ENCODE data around the gene CCL25.
"Not testable (repeated sequence)": the region's sequence is repeated elsewhere in the genome, so short reads cannot be mapped to it uniquely, and the experiment has no call there.

The CCL25 gene

GRCh38 chr19:8088752-8089663 lies 36.4 kb downstream of the CCL25 start:
- DNase-seq = no peak

- no peak for DNase-seq
Observed at GRCh38 chr19:8089664-8090601, 37.4 kb downstream of the CCL25 start.

- DNase-seq = no peak
Observed at GRCh38 chr19:8090950-8091349, 38.4 kb downstream of the CCL25 start.

GRCh38 chr19:8093740-8094139 lies 41.2 kb downstream of the CCL25 start:
- DNase-seq = no peak

GRCh38 chr19:8094336-8094735 lies 41.8 kb downstream of the CCL25 start:
- DNase-seq = no peak

GRCh38 chr19:8095354-8095886 lies 42.9 kb downstream of the CCL25 start:
- DNase-seq = no peak

- no peak for DNase-seq
Observed at GRCh38 chr19:8096071-8096470, 43.5 kb downstream of the CCL25 start.

GRCh38 chr19:8097198-8097597 lies 44.6 kb downstream of the CCL25 start:
- DNase-seq = no peak

GRCh38 chr19:8097681-8098567 lies 45.4 kb downstream of the CCL25 start:
- DNase-seq = no peak

- no peak for DNase-seq
Observed at GRCh38 chr19:8101311-8101710, 48.8 kb downstream of the CCL25 start.

GRCh38 chr19:8101910-8102309 lies 49.4 kb downstream of the CCL25 start:
- not testable (repeated sequence) for DNase-seq

GRCh38 chr19:8105471-8105870 lies 52.9 kb downstream of the CCL25 start:
- DNase-seq = no peak

GRCh38 chr19:8107301-8107903 lies 54.8 kb downstream of the CCL25 start:
- no peak for DNase-seq

- DNase-seq = no peak
Observed at GRCh38 chr19:8108560-8109445, 56.2 kb downstream of the CCL25 start.

- DNase-seq = no peak
Observed at GRCh38 chr19:8109455-8109854, 56.9 kb downstream of the CCL25 start.

GRCh38 chr19:8109890-8110662 lies 57.5 kb downstream of the CCL25 start:
- no peak for DNase-seq

GRCh38 chr19:8110931-8111330 lies 58.4 kb downstream of the CCL25 start:
- no peak for DNase-seq

GRCh38 chr19:8111376-8111775 lies 58.8 kb downstream of the CCL25 start:
- DNase-seq = no peak
